Right lobe of liver (tissue), 6 donors: Measurements from ENCODE around the gene ZNF692. TPM values are rescaled to one million over a fixed set of nuclear protein-coding genes. Genes with fewer than 3 reads are reported as not detected.

Source experiments
- ATAC-seq, 4 donors: fragments of 200-7000 bp; cut with Tn5 transposase; one replicate each; pipeline ENCODE4 v1.9.1; 2020; ENCODE audit warnings: mild to moderate bottlenecking in 4 of 4, moderate library complexity in 4 of 4
- DNase-seq, 3 donors: peaks; one replicate each; pipeline ENCODE4 v3.0.0-alpha.2; 2020
- H3K27ac ChIP-seq, 3 donors: fragments of 200-600 bp; one replicate each; pipeline ENCODE4 v1.8.0; 2022
- H3K27me3 ChIP-seq, 2 donors: fragments of 200-600 bp; one replicate each; pipeline ENCODE4 v1.8.0; 2022
- H3K36me3 ChIP-seq, 4 donors: fragments of 200-600 bp; sonication (generic) in 1 of 4; one replicate each; pipeline versions ENCODE4 v1.5.1 to v1.8.0; 2017 to 2022; ENCODE audit warnings: control low read depth in 1 of 4
- H3K4me1 ChIP-seq, 4 donors: fragments of 200-600 bp; sonication (generic) in 1 of 4; one replicate each; pipeline versions ENCODE4 v1.5.1 to v1.8.0; 2017 to 2022; ENCODE audit warnings: control low read depth in 1 of 4
- H3K4me3 ChIP-seq, 3 donors: fragments of 200-600 bp; one replicate each; pipeline ENCODE4 v1.8.0; 2022
- H3K9me3 ChIP-seq, 4 donors: fragments of 200-600 bp; sonication (generic) in 1 of 4; one replicate each; pipeline versions ENCODE4 v1.5.1 to v1.8.0; 2017 to 2022; ENCODE audit warnings: control low read depth in 1 of 4
- POLR2A ChIP-seq: fragments of 450-650 bp; IDR thresholded peaks from one replicate; pipeline ENCODE4 v1.6.1; 2017; ENCODE audit warnings: antibody characterized with exemption, mild to moderate bottlenecking
- WGBS: methylation state at CpG from one replicate; pipeline ENCODE4 v1.1.6; 2018; ENCODE audit warnings: low coverage, low lambda C conversion rate; ENCODE audit not compliant: insufficient coverage; ENCODE audit errors: missing lambda C conversion rate; 5-methylcytosine and 5-hydroxymethylcytosine counted together
- intact Hi-C, 2 donors: fragments of 100-400 bp; cut with DNase I; formaldehyde crosslinking; loops; one replicate each; pipeline versions ENCODE4 v1.11.2 to v1.14.1; 2022
- total RNA-seq, 6 experiments: library from RNA; depleted of rRNA in 2 of 6; stranded (reverse); fragments of >200 nt in 2 of 6; fragmentation: NEBNext Ultra II Directional in 3 of 6; extraction: Animal tissue kit (Norgen Biotek cat#: 25700) in 3 of 6; gene quantifications; one replicate each; pipeline versions ENCODE4 v1.1.0 to v1.2.4, GENCODE V29; 2016 to 2023
- TF ChIP-seq, protein P1 (sequence below), 4 donors: fragments of 200-600 bp in 3 of 4; fragments of 450-650 bp in 1 of 4; IDR thresholded peaks; one replicate each; pipeline versions ENCODE4 v1.5.1 to v1.8.0; 2016 to 2022; ENCODE audit warnings: antibody characterized with exemption in 4 of 4, mild to moderate bottlenecking in 2 of 4
- donor health status: DM: no; HTN: yes; CAD: no.
- donor health status: DM: no; HTN: no; CAD: no.
- donor health status: DM: no; HTN: no; CAD: no.
- donor health status: DM: no; HTN: yes; CAD: no.
- donor health status: DM: no; HTN: yes; CAD: no.

The ZNF692 gene
- total RNA-seq, 6 experiments from 2014 or later: 12.2 to 18.3 (median 16.7) TPM

DNA sequence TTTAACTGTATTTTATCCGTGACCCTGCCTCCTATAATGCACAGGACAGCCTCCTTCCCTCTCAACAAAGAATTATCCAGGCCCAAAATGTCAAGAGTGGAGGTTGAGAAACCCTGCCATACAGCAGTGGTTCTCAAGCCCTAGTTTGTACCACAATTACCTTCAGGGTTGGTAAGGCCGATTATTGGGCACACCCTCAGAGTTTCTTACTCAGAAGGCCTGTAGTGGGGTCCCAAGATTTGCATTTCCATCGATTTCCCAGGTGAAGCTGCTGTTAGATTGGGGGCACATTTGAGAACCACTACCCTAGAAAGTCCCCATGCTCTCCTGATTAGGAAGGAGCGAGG lies 46.8 kb upstream of the ZNF692 start:
- ATAC-seq: no peak
- intact Hi-C loops: no loop called here

DNA sequence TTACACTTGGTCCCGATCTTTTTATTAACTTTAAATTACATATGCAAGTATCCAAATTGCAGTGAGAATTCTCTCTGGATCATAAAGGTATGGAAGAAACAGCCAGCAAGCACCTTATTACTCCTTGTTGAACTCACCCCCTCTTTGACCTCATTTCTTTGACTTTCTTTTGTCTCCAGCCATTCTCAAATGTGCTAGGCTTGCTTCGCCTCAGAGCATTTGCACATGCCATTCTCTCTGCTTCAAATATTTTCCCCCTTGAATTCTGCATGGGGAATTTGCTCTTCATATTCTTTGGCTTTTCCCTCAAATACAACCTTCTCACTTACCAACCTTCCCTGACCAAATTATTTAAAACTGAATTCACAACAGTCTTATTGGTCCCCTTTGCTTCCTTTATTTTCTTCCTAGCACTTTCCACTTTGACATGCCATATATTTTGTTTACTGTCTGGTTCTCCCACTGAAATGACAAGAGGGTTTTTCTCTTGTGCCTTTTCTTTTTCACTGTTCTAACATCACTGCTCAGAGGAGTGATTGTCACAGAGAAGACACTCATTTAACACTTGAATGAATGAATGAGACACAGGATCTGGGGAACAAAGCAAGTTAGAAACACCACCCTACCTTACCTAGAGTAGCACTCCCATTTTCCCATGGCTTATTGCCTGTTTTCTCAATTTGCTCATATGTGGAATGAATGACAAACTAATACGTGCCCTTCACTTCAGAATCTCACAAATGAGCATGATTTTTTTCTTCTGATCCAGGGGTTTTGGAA lies 45.7 kb upstream of the ZNF692 start:
- Histone ChIP-seq H3K9me3 (no peaks in the 10 kb centered on the region), H3K4me3 (no peak overlapping the region), H3K27me3 (no peaks in the 10 kb centered on the region), H3K36me3 (no peaks in the 10 kb centered on the region), H3K27ac (no peak overlapping the region), H3K4me1 (peaks cover 0 to 10% (median 3%) of the 10 kb centered on the region in 4 donors)
- intact Hi-C loops: no loop called here
- DNase-seq: no peak
- no peak for ATAC-seq
- WGBS: 90% methylated on average over 3 of the region's 3 CpGs
- TF ChIP-seq, protein P1, sequence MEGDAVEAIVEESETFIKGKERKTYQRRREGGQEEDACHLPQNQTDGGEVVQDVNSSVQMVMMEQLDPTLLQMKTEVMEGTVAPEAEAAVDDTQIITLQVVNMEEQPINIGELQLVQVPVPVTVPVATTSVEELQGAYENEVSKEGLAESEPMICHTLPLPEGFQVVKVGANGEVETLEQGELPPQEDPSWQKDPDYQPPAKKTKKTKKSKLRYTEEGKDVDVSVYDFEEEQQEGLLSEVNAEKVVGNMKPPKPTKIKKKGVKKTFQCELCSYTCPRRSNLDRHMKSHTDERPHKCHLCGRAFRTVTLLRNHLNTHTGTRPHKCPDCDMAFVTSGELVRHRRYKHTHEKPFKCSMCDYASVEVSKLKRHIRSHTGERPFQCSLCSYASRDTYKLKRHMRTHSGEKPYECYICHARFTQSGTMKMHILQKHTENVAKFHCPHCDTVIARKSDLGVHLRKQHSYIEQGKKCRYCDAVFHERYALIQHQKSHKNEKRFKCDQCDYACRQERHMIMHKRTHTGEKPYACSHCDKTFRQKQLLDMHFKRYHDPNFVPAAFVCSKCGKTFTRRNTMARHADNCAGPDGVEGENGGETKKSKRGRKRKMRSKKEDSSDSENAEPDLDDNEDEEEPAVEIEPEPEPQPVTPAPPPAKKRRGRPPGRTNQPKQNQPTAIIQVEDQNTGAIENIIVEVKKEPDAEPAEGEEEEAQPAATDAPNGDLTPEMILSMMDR (IDR thresholded peaks at IDR 0.05): no peak
- no peak for TF ChIP-seq POLR2A

More for the DNA sequence above, 46.8 kb upstream of the ZNF692 start:
- TF ChIP-seq, protein P1 (IDR thresholded peaks at IDR 0.05): no peak
- TF ChIP-seq POLR2A: no peak
- Histone ChIP-seq H3K4me3 (peak overlapping the region; percentile 67 to 78 (median 70)), H3K4me1 (peaks cover 0 to 10% (median 3%) of the 10 kb centered on the region in 4 donors), H3K36me3 (no peaks in the 10 kb centered on the region), H3K9me3 (no peaks in the 10 kb centered on the region), H3K27ac (peak overlapping the region; percentile 79 to 92 (median 86)), H3K27me3 (no peaks in the 10 kb centered on the region)
- WGBS: 21% methylated on average over 4 of the region's 4 CpGs
- no peak for DNase-seq

DNA sequence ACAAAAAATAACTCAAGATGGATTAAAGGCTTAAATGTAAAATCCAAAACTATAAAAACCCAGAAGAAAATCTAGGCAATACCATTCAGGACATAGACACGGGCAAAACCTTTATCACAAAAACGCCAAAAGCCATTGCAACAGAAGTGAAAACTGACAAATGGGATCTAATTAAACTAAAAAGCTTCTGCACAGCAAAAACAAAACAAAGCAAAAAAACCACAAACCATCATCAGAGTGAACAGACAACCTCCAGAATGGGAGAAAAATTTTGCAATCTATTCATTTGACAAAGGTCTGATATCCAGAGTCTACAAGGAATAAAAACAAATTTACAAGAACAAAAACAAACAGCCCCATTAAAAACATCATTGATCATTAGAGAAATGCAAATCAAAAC lies 42.7 kb upstream of the ZNF692 start:
- Histone ChIP-seq H3K27me3 (no peaks in the 10 kb centered on the region), H3K27ac (no peak overlapping the region), H3K4me1 (peaks cover 0 to 4% (median 0%) of the 10 kb centered on the region in 4 donors), H3K36me3 (no peaks in the 10 kb centered on the region), H3K4me3 (no peak overlapping the region), H3K9me3 (no peaks in the 10 kb centered on the region)
- no peak for ATAC-seq
- 44% methylated on average over 2 of the region's 2 CpGs for WGBS
- TF ChIP-seq, protein P1 (IDR thresholded peaks at IDR 0.05): no peak
- TF ChIP-seq POLR2A: no peak
- no peak for DNase-seq
- intact Hi-C loops: no loop called here

DNA sequence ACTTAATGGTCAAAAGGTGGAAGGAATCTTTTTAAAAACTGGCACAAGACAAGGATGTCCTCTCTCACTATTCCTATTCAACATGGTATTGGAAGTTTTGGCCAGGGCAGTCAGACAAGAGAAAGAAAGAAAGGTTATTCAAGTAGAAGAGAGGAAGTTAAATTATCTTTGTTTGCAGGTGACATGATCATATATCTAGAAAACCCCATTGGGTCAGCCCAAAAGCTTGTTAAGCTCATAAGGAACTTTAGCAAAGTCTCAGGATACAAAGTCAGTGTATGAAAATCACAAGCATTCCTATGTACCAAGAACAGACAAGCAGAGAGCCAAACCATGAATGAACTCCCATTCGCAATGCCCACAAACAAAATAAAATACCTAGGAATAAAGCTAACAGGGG lies 41.8 kb upstream of the ZNF692 start:
- TF ChIP-seq, protein P1 (IDR thresholded peaks at IDR 0.05): no peak
- TF ChIP-seq POLR2A: no peak
- Histone ChIP-seq H3K27me3 (no peaks in the 10 kb centered on the region), H3K9me3 (no peaks in the 10 kb centered on the region), H3K36me3 (no peaks in the 10 kb centered on the region), H3K27ac (no peak overlapping the region), H3K4me3 (no peak overlapping the region), H3K4me1 (peaks cover 0 to 4% (median 0%) of the 10 kb centered on the region in 4 donors)
- 82% methylated on average over 1 of the region's 1 CpG for WGBS
- DNase-seq: no peak
- intact Hi-C loops: no loop called here
- ATAC-seq: no peak
